Keratinocyte (primary cell): ENCODE results near the gene SKP1. TPM values are rescaled to one million over a fixed set of nuclear protein-coding genes. Genes with fewer than 3 reads are reported as not detected.

ENCODE experiments used
- DNase-seq: peaks from one replicate; pipeline ENCODE4 v3.0.0-alpha.2; 2011; ENCODE audit warnings: low read depth, missing footprints, low spot score
- FAIRE-seq: peaks from 2 replicates; lab custom pipeline; 2011; peaks lifted over from hg19 to GRCh38; lab: Jason Lieb, UNC
- H2AFZ ChIP-seq: 2 replicates; pipeline ENCODE4 v1.6.0; 2012; ENCODE audit warnings: low read length, control low read depth, inconsistent platforms; ENCODE audit not compliant: control insufficient read depth
- H3K27ac ChIP-seq: 2 replicates; pipeline ENCODE4 v1.5.1; 2011; ENCODE audit warnings: low read length; ENCODE audit not compliant: control insufficient read depth, insufficient read depth
- H3K27me3 ChIP-seq: 3 replicates; pipeline ENCODE4 v1.6.0; 2011; ENCODE audit warnings: low read length; ENCODE audit not compliant: control insufficient read depth, insufficient read depth; ENCODE audit errors: extremely low read depth
- H3K36me3 ChIP-seq, 2 experiments: 2 replicates in 1 of 2; 3 replicates in 1 of 2; pipeline ENCODE4 v1.5.1; 2011; ENCODE audit warnings: low read length in 2 of 2, mild to moderate bottlenecking in 1 of 2; ENCODE audit not compliant: control insufficient read depth in 2 of 2, insufficient read depth in 2 of 2; ENCODE audit errors: extremely low read depth in 1 of 2
- H3K4me1 ChIP-seq: 3 replicates; pipeline ENCODE4 v1.5.1; 2011; ENCODE audit warnings: low read length; ENCODE audit not compliant: control insufficient read depth, insufficient read depth; ENCODE audit errors: extremely low read depth
- H3K4me2 ChIP-seq: 3 replicates; pipeline ENCODE4 v1.6.0; 2011; ENCODE audit warnings: low read depth, low read length; ENCODE audit not compliant: control insufficient read depth, insufficient read depth; ENCODE audit errors: extremely low read depth
- H3K4me3 ChIP-seq, 3 experiments: fragments of 200-600 bp in 1 of 3; sonication (generic) in 1 of 3; 2 replicates in 2 of 3; 3 replicates in 1 of 3; pipeline ENCODE4 v1.5.1; 2011 to 2016; ENCODE audit warnings: low read length in 3 of 3, mild to moderate bottlenecking in 3 of 3, control low read depth in 2 of 3, inconsistent platforms in 1 of 3, low read depth in 1 of 3, mixed read lengths in 1 of 3, mixed run types in 1 of 3, moderate library complexity in 1 of 3; ENCODE audit not compliant: control insufficient read depth in 2 of 3, insufficient read depth in 2 of 3; ENCODE audit errors: extremely low read depth in 1 of 3
- H3K79me2 ChIP-seq: 2 replicates; pipeline ENCODE4 v1.6.0; 2012; ENCODE audit warnings: low read length; ENCODE audit not compliant: control insufficient read depth, insufficient read depth
- H3K9ac ChIP-seq: 3 replicates; pipeline ENCODE4 v1.6.0; 2011; ENCODE audit warnings: low read length; ENCODE audit not compliant: control insufficient read depth, insufficient read depth; ENCODE audit errors: extremely low read depth
- H3K9me1 ChIP-seq: 3 replicates; pipeline ENCODE4 v1.6.0; 2011; ENCODE audit warnings: low read length; ENCODE audit not compliant: control insufficient read depth, insufficient read depth; ENCODE audit errors: extremely low read depth
- H3K9me3 ChIP-seq: 2 replicates; pipeline ENCODE4 v1.5.1; 2012; ENCODE audit warnings: low read depth, low read length; ENCODE audit not compliant: control insufficient read depth
- H4K20me1 ChIP-seq: 3 replicates; pipeline ENCODE4 v1.6.0; 2011; ENCODE audit warnings: low read length; ENCODE audit not compliant: control insufficient read depth, insufficient read depth; ENCODE audit errors: extremely low read depth
- CTCF ChIP-seq, 3 experiments: IDR thresholded peaks in 1 of 3; conservative IDR thresholded peaks in 1 of 3; optimal IDR thresholded peaks in 1 of 3; 2 replicates in 2 of 3; 3 replicates in 1 of 3; pipeline versions ENCODE3 to v1.5.1; 2011; ENCODE audit warnings: low read length in 3 of 3, mild to moderate bottlenecking in 3 of 3, moderate library complexity in 2 of 3, control low read depth in 1 of 3, inconsistent platforms in 1 of 3; ENCODE audit not compliant: insufficient read depth in 2 of 3; ENCODE audit errors: extremely low read depth in 1 of 3
- EZH2 ChIP-seq: IDR thresholded peaks from one replicate; pipeline ENCODE4 v1.6.1; 2012; ENCODE audit warnings: inconsistent platforms, mild to moderate bottlenecking, low read length, moderate library complexity
- dilution Hi-C: fragments of 300-500 bp; cut with MboI; formaldehyde crosslinking; loops from one replicate; pipeline ENCODE4 v1.7.0; 2020; ENCODE audit warnings: low sequenced_read_pairs; ENCODE audit not compliant: extremely low pct_ligation_motif_present
- polyA plus RNA-seq, 5 experiments: library from polyadenylated mRNA; depleted of rRNA in 3 of 5; stranded (reverse) in 3 of 5; stranded (forward) in 1 of 5; unstranded in 1 of 5; fragments of >200 nt; gene quantifications; 1 replicate in 1 of 5; 2 replicates in 3 of 5; 3 replicates in 1 of 5; pipeline versions ENCODE4 v1.2.1 to v1.2.3, GENCODE V29; 2011 to 2012; ENCODE audit warnings: missing spikeins in 2 of 5, low read depth in 1 of 5, low replicate concordance in 1 of 5

Gene SKP1
- polyA plus RNA-seq, 1 donor (not counting 4 experiments of a cell fraction or from before 2014, with no cell fraction given) = 444 TPM

DNA sequence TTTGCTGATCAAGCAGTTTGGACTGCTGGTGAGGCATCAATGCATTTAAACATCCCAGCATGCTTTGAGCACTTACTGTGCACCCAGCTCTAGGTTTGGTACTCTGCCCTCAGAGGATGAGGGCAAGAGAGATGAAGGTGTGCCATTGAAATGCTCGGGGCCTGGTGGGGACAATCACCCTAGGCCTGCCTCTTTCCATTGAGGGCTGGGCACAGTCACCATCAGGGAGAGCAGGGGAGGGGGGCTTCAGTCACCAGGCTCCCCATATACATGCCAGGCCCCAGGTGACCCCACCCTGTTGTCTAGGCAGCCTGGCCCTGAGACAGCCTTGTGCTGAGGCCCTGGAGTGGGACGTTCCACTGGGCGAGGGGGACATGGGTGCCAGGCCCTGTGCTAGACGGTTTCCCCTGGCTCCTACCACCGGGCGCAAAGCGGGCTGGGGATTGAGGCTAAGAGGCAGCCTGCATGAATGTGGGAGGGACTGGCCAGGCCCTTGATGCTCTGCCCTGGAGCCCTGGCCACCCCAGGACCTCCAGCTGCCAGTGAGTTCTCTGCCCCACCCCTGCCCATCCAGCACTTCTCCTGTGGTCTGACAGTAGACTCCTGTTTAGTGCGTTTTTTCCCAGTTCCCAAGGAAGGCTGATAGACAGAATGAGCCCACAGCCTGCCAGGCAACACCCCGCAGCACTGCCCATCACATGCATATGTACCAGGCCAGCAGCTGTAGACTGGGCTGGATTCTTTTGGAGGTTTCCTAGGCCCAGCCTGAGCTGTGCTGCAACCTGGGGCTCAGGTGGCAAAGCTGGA lies 43.4 kb downstream of the SKP1 start:
- no peak for DNase-seq
- Histone ChIP-seq H3K4me3 (no peak overlapping the region), H3K27ac (no peak overlapping the region), H3K9ac (no peak overlapping the region), H2AFZ (no peak overlapping the region), H3K36me3 (peaks cover 18 to 33% of the 10 kb centered on the region in 2 experiments), H3K27me3 (no peaks in the 10 kb centered on the region), H3K9me3 (no peaks in the 10 kb centered on the region), H3K4me1 (peaks cover 14% of the 10 kb centered on the region), H3K4me2 (no peak overlapping the region), H3K9me1 (peaks cover 5% of the 10 kb centered on the region), H4K20me1 (peaks cover 25% of the 10 kb centered on the region), H3K79me2 (no peaks in the 10 kb centered on the region)
- FAIRE-seq = no peak
- dilution Hi-C loops = no loop called here
- TF ChIP-seq EZH2 = no peak
- TF ChIP-seq CTCF (optimal IDR thresholded peaks at IDR 0.05 in 1 of 3, IDR thresholded peaks at IDR 0.05 in 1 of 3, conservative IDR thresholded peaks at IDR 0.05 in 1 of 3; ENCODE audit: extremely low read depth in 1 of 3, insufficient read depth in 2 of 3, low read length in 3 of 3) = no peak

GRCh38 chr5:134132372-134133187 lies 44.2 kb downstream of the SKP1 start:
- H3K27me3 ChIP-seq = no peaks in the 10 kb centered on the region
- no peak overlapping the region for H3K4me3 ChIP-seq
- H3K4me2 ChIP-seq = no peak overlapping the region
- peaks cover 18 to 29% of the 10 kb centered on the region in 2 experiments for H3K36me3 ChIP-seq
- no peak overlapping the region for H2AFZ ChIP-seq
- H3K9me1 ChIP-seq = peaks cover 2% of the 10 kb centered on the region
- peaks cover 8% of the 10 kb centered on the region for H3K4me1 ChIP-seq
- FAIRE-seq (no peak), DNase-seq (no peak)
- H3K79me2 ChIP-seq = no peaks in the 10 kb centered on the region
- H3K9me3 ChIP-seq = no peaks in the 10 kb centered on the region
- dilution Hi-C loops = no loop called here
- H3K9ac ChIP-seq = no peak overlapping the region
- no peak for TF ChIP-seq CTCF (optimal IDR thresholded peaks at IDR 0.05 in 1 of 3, IDR thresholded peaks at IDR 0.05 in 1 of 3, conservative IDR thresholded peaks at IDR 0.05 in 1 of 3; ENCODE audit: extremely low read depth in 1 of 3, insufficient read depth in 2 of 3, low read length in 3 of 3)
- TF ChIP-seq EZH2 = no peak
- H4K20me1 ChIP-seq = peaks cover 17% of the 10 kb centered on the region
- no peak overlapping the region for H3K27ac ChIP-seq
